PC-3 (cell line): ENCODE results near the gene RASA2.
"Not testable (repeated sequence)": the region's sequence is repeated elsewhere in the genome, so short reads cannot be mapped to it uniquely, and the experiment has no call there.

Source experiments
- CTCF ChIP-seq: fragments of 300-600 bp; sonication (generic); conservative IDR thresholded peaks from 2 replicates; pipeline ENCODE4 v1.5.1; 2017; ENCODE audit warnings: antibody characterized with exemption, low read depth, mild to moderate bottlenecking, low read length
- EZH2 ChIP-seq: fragments of 300-600 bp; sonication (generic); IDR thresholded peaks from one replicate; pipeline ENCODE4 v1.6.1; 2017; ENCODE audit warnings: antibody characterized with exemption, mild to moderate bottlenecking, low read length; ENCODE audit not compliant: unreplicated experiment
- EZH2phosphoT487 ChIP-seq: fragments of 300-600 bp; sonication (generic); IDR thresholded peaks from 2 replicates; pipeline ENCODE4 v1.6.1; 2018; ENCODE audit warnings: mild to moderate bottlenecking, antibody characterized with exemption, low read length, borderline replicate concordance

DNA sequence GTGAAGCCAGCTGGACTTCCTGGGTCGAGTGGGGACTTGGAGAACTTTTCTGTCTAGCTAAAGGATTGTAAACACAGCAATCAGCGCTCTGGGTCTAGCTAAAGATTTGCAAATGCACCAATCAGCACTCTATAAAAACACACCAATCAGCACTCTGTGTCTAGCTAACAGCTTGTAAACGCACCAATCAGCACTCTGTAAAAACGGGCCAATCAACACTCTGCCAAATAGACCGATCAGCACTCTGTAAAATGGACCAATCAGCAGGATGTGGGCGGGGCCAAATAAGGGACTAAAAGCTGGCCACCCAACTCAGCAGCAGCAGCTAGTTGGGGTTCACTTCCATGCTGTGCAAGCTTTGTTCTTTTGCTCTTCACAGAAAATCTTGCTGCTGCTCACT is 141.5 kb downstream of the RASA2 start:
- not testable (repeated sequence) for TF ChIP-seq CTCF, EZH2, EZH2phosphoT487
